Measurements from ENCODE around the gene TPH1. TPM values are rescaled to one million over a fixed set of nuclear protein-coding genes. Genes with fewer than 3 reads are reported as not detected.

The TPH1 gene
- polyA plus RNA-seq, 3 donors, result 0.15 TPM; not detected in 2

DNA sequence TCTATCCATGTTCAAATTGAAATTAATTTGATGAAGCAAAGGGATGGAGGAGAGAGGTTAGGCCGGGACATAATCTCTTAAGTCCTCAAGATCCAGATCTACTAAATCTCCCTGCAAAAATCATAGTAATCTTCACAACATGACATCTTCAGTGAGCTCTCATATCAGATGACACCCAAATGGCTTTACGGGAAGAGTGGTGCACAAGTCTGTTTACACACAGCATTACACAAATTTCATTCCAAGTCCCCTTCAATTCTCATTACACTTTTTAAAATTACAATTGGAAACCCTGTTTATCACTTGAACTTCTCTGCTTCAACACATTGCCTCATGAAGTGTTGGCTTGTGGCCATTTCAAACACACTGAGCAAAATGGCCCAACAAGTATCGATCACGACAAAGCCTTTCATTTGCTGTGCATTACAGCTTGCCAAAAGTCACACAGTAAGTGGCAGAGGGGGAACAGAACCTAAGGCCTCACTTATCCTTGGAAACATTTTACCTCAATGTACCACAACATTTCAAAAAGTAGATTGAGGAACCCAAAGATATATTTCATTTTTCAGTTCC lies 17.9 kb upstream of the TPH1 start:
- Histone ChIP-seq H2AFZ (ENCODE audit: insufficient read depth, low read depth, low read length, poor library complexity, severe bottlenecking) (no peak overlapping the region), H3K36me3 (replicated peaks in 1 of 2; ENCODE audit: control insufficient read depth in 1 of 2, insufficient read depth in 2 of 2, low read length in 2 of 2) (no peaks in the 10 kb centered on the region), H3K79me2 (ENCODE audit: insufficient read depth, low read length) (no peaks in the 10 kb centered on the region), H3K27ac (ENCODE audit: low read depth in 1 of 2, low read length in 2 of 2) (no peak overlapping the region), H3K4me1 (ENCODE audit: control insufficient read depth in 1 of 2, insufficient read depth in 2 of 2, low read length in 2 of 2) (no peaks in the 10 kb centered on the region), H3K27me3 (ENCODE audit: control insufficient read depth in 2 of 2, insufficient read depth in 2 of 2, low read length in 2 of 2) (no peaks in the 10 kb centered on the region), H3K4me3 (replicated peaks in 1 of 3; ENCODE audit: low read depth in 2 of 3, low read length in 3 of 3) (no peak overlapping the region), H4K20me1 (ENCODE audit: insufficient read depth, low read length) (no peaks in the 10 kb centered on the region), H3K9me3 (replicated peaks in 1 of 2; ENCODE audit: control insufficient read depth in 1 of 2, insufficient read depth in 1 of 2, low read length in 2 of 2) (no peaks in the 10 kb centered on the region), H3K4me2 (replicated peaks; ENCODE audit: extremely low read depth, low read length, poor library complexity, severe bottlenecking) (no peak overlapping the region), H3K9ac (ENCODE audit: insufficient read depth, low read length, poor library complexity, severe bottlenecking) (no peak overlapping the region)
- TF ChIP-seq CTCF (IDR thresholded peaks at IDR 0.05), result no peak
- H3K27me3 Mint-ChIP-seq (ENCODE audit: low read depth in 3 of 3), result peaks cover 0 to 2% (median 0%) of the 10 kb centered on the region in 3 donors
- H3K27ac Mint-ChIP-seq, result no peak overlapping the region
- H3K36me3 Mint-ChIP-seq, result no peaks in the 10 kb centered on the region
- no peak overlapping the region for H3K4me3 Mint-ChIP-seq
- WGBS (ENCODE audit: insufficient coverage), result 100% methylated on average over 1 of the region's 4 CpGs
- no peak for DNase-seq
- intact Hi-C loops (cut with micrococcal nuclease), result no loop called here
- no peaks in the 10 kb centered on the region for H3K9me3 Mint-ChIP-seq
- H3K4me1 Mint-ChIP-seq, result no peaks in the 10 kb centered on the region

DNA sequence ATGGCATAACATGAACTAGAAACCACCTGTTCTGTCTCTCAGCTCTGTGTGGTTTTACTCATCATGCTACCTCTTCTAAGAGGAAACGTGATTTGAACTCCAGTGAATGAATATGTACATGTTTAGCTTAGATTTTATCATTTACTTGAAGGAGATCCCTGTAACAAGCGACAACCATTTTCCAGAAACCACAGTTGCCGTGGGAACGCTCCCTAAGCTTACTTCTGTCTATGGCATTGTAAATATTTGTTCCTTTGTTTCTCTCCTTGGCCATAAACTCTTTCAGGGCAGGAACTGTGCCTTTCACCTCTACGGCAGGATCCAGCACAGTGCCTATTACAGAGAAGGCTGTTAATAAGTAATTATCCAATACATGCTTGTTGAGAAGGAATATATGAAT lies 17.1 kb upstream of the TPH1 start:
- no peak for DNase-seq
- H4K20me1 ChIP-seq (ENCODE audit: insufficient read depth, low read length), result no peaks in the 10 kb centered on the region
- H3K4me2 ChIP-seq (replicated peaks; ENCODE audit: extremely low read depth, low read length, poor library complexity, severe bottlenecking), result no peak overlapping the region
- no peaks in the 10 kb centered on the region for H3K4me1 ChIP-seq (ENCODE audit: control insufficient read depth in 1 of 2, insufficient read depth in 2 of 2, low read length in 2 of 2)
- no peak overlapping the region for H3K9ac ChIP-seq (ENCODE audit: insufficient read depth, low read length, poor library complexity, severe bottlenecking)
- intact Hi-C loops (cut with micrococcal nuclease), result no loop called here
- H3K4me3 Mint-ChIP-seq, result no peak overlapping the region
- TF ChIP-seq CTCF (IDR thresholded peaks at IDR 0.05), result no peak
- H3K9me3 Mint-ChIP-seq, result no peaks in the 10 kb centered on the region
- no peak overlapping the region for H3K4me3 ChIP-seq (replicated peaks in 1 of 3; ENCODE audit: low read depth in 2 of 3, low read length in 3 of 3)
- H3K79me2 ChIP-seq (ENCODE audit: insufficient read depth, low read length), result no peaks in the 10 kb centered on the region
- WGBS (ENCODE audit: insufficient coverage), result no CpG with 5 or more reads among the region's 5 CpGs
- no peaks in the 10 kb centered on the region for H3K27me3 ChIP-seq (ENCODE audit: control insufficient read depth in 2 of 2, insufficient read depth in 2 of 2, low read length in 2 of 2)
- no peaks in the 10 kb centered on the region for H3K4me1 Mint-ChIP-seq
- H3K36me3 Mint-ChIP-seq, result no peaks in the 10 kb centered on the region
- no peak overlapping the region for H3K27ac Mint-ChIP-seq
- peaks cover 0 to 2% (median 0%) of the 10 kb centered on the region in 3 donors for H3K27me3 Mint-ChIP-seq (ENCODE audit: low read depth in 3 of 3)
- no peak overlapping the region for H3K27ac ChIP-seq (ENCODE audit: low read depth in 1 of 2, low read length in 2 of 2)
- no peak overlapping the region for H2AFZ ChIP-seq (ENCODE audit: insufficient read depth, low read depth, low read length, poor library complexity, severe bottlenecking)
- H3K36me3 ChIP-seq (replicated peaks in 1 of 2; ENCODE audit: control insufficient read depth in 1 of 2, insufficient read depth in 2 of 2, low read length in 2 of 2), result no peaks in the 10 kb centered on the region
- H3K9me3 ChIP-seq (replicated peaks in 1 of 2; ENCODE audit: control insufficient read depth in 1 of 2, insufficient read depth in 1 of 2, low read length in 2 of 2), result no peaks in the 10 kb centered on the region

Measured in CD14-positive monocyte (primary cell).